NT2/D1 (cell line): Measurements from ENCODE around the gene LENG9.

Experiments used
- DNase-seq: peaks from one replicate; pipeline ENCODE4 v3.0.0-alpha.2; 2011; ENCODE audit warnings: low read depth, low spot score
- H3K27me3 ChIP-seq: 2 replicates; pipeline ENCODE4 v1.6.0; 2011; ENCODE audit warnings: mild to moderate bottlenecking; ENCODE audit not compliant: insufficient read length, insufficient read depth
- H3K36me3 ChIP-seq: 2 replicates; pipeline ENCODE4 v1.6.1; 2011; ENCODE audit warnings: mild to moderate bottlenecking, low read length, mixed read lengths; ENCODE audit not compliant: insufficient read depth, insufficient read length
- H3K4me1 ChIP-seq: 2 replicates; pipeline ENCODE4 v1.5.1; 2011; ENCODE audit not compliant: insufficient read depth, insufficient read length
- H3K4me3 ChIP-seq: 2 replicates; pipeline ENCODE4 v1.5.1; 2011; ENCODE audit warnings: low read depth; ENCODE audit not compliant: insufficient read length
- H3K9ac ChIP-seq: 2 replicates; pipeline ENCODE4 v1.6.0; 2011; ENCODE audit warnings: low read depth; ENCODE audit not compliant: insufficient read length
- H3K9me3 ChIP-seq: 2 replicates; pipeline ENCODE4 v1.5.1; 2011; ENCODE audit warnings: mild to moderate bottlenecking, low read length; ENCODE audit not compliant: insufficient read depth
- SUZ12 ChIP-seq: IDR thresholded peaks from 2 replicates; pipeline ENCODE4 v1.6.1; 2011; ENCODE audit not compliant: insufficient read length, insufficient read depth; ENCODE audit errors: extremely low read depth
- YY1 ChIP-seq: IDR thresholded peaks from 2 replicates; pipeline ENCODE4 v1.6.1; 2011; ENCODE audit not compliant: insufficient read length, insufficient read depth
- ZNF274 ChIP-seq: IDR thresholded peaks from 2 replicates; pipeline ENCODE4 v1.6.1; 2011; ENCODE audit warnings: mild to moderate bottlenecking, low read depth, low read length

LENG9 gene

DNA sequence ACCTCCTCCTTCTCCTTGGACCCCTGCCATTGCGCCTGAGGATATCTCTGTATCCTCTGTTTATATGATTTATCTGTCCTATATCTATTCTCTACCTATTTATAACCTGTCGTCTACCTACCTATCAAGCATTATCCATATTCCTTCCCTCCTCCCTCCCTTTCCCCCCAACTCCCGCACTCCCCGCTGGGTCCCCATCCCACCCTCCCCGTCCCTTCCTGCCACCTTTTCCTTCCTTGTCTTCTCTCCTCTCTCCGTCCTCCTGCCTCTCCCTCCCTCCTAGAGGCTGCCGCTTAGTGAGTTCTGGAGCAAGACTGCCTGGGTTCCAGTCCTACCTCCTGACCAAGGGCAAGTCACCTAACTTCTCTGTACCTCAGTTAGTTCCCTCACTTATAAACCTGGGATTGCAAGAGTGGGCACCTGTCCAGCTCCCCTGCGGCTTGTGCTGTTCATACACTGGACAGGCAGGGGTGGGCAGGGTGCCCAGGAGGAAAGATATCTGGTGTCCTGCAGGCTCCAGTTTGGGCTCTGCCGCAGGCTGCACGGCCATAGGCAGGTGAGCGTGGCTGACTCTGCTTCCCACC, 32.2 kb downstream of the LENG9 start:
- H3K4me1 ChIP-seq, result peaks cover 20% of the 10 kb centered on the region
- no peak overlapping the region for H3K4me3 ChIP-seq
- no peak for DNase-seq
- H3K9ac ChIP-seq, result no peak overlapping the region
- no peaks in the 10 kb centered on the region for H3K36me3 ChIP-seq
- TF ChIP-seq YY1 (no peak), SUZ12 (no peak), ZNF274 (no peak)
- H3K27me3 ChIP-seq, result no peaks in the 10 kb centered on the region
- no peaks in the 10 kb centered on the region for H3K9me3 ChIP-seq

DNA sequence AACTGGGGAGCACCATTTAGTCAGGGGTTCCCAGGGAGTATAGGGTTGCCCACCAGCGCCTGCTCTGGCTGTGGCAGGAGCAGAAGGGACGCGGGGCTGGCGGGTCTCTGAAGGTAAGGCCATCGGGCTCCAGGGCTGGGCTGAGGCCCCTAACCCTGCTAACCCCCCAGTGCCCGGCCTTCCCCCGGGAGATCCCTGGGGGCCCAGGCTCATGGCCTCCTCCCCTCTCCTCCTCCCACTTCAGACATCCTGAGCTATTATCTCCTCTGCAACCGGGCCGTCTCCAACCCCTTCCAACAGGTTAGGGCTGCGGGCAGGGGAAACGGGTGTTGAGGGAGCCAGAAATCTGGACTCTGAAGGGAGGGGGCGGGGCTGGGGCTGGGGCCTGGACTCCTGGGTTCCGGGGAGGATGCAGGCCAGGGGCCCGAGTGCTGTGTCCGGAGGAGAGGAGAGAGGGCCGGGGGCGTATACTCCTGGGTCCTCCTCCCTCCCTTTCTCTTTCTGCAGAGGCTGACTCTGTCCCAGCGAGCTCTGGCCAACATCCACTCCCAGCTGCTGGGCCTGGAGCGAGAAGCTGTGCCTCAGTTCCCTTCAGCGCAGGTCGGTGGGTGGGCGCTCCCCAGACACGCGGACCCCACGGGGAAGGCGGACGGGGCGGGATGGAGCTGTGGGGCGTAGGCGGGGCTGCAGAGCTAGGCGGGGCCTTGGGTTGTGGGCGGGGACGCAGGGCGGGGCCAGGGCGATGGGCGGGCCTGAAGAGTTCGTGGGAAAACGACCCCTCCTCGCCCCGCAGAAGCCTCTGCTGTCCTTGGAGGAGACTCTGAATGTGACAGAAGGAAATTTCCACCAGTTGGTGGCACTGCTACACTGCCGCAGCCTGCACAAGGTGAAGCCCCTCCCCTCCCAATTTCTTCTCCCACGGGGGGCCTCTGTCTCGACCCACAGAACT, 33.0 kb downstream of the LENG9 start:
- DNase-seq, result no peak
- no peak for TF ChIP-seq ZNF274
- no peak for TF ChIP-seq SUZ12
- no peak for TF ChIP-seq YY1
- H3K27me3 ChIP-seq, result no peaks in the 10 kb centered on the region
- H3K9ac ChIP-seq, result peak overlapping the region; percentile 61
- no peaks in the 10 kb centered on the region for H3K9me3 ChIP-seq
- peak overlapping the region; percentile 40 for H3K4me3 ChIP-seq
- peaks cover 22% of the 10 kb centered on the region for H3K4me1 ChIP-seq
- no peaks in the 10 kb centered on the region for H3K36me3 ChIP-seq

DNA sequence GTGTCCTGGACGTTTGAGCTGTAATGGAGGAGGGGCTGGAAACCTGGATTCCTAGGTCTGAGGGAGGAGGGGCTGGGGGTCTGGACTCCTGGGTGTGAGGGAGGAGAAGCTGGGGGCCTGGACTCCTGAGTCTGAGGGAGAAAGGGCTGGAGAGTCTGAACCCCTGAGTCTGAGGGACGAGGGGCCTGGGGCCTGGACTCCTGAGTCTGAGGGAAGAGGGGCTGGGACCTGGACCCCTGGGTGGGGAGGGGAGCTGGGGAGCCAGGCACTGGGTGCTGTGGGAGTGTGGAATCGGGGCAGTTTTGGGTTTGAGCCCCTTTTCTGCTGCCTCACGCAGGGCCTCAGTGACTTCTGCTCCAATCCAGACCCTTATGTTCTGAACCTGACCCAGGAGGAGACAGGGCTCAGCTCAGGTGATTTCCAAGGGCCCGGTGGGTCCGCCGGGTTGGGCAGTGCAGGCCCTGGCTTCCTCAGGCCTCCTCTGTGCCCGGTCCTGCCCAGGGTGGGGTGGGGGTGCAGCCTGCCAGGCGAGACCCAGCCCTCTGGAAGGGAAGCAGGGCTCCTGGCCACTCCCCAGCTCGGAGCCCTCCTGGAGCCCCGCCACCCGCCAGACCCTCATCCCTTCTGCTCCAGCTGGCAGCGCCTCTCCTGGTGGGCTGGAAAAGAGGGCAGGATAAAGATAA, 33.9 kb downstream of the LENG9 start:
- DNase-seq, result no peak
- Histone ChIP-seq H3K36me3 (no peaks in the 10 kb centered on the region), H3K9me3 (no peaks in the 10 kb centered on the region), H3K27me3 (no peaks in the 10 kb centered on the region), H3K9ac (peak overlapping the region; percentile 61), H3K4me1 (peaks cover 13% of the 10 kb centered on the region), H3K4me3 (no peak overlapping the region)
- no peak for TF ChIP-seq SUZ12
- no peak for TF ChIP-seq YY1
- no peak for TF ChIP-seq ZNF274

DNA sequence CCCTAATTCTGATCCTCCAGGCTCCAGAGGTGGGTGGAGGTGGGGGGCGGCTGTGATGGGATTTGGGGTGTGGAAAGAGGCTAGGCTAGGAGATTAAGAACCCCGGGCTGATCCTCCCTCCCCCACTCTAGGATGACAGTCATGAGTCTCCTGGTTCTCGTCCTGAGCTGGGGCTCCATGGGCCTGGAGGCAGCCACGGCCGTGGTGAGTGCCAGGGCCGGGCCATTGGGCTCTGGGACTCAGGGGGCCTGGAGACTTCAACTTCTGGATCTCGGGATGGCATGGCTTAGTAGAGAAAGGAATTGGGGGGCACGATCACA, 34.4 kb downstream of the LENG9 start:
- peaks cover 13% of the 10 kb centered on the region for H3K4me1 ChIP-seq
- TF ChIP-seq ZNF274 (no peak), SUZ12 (no peak), YY1 (no peak)

DNA sequence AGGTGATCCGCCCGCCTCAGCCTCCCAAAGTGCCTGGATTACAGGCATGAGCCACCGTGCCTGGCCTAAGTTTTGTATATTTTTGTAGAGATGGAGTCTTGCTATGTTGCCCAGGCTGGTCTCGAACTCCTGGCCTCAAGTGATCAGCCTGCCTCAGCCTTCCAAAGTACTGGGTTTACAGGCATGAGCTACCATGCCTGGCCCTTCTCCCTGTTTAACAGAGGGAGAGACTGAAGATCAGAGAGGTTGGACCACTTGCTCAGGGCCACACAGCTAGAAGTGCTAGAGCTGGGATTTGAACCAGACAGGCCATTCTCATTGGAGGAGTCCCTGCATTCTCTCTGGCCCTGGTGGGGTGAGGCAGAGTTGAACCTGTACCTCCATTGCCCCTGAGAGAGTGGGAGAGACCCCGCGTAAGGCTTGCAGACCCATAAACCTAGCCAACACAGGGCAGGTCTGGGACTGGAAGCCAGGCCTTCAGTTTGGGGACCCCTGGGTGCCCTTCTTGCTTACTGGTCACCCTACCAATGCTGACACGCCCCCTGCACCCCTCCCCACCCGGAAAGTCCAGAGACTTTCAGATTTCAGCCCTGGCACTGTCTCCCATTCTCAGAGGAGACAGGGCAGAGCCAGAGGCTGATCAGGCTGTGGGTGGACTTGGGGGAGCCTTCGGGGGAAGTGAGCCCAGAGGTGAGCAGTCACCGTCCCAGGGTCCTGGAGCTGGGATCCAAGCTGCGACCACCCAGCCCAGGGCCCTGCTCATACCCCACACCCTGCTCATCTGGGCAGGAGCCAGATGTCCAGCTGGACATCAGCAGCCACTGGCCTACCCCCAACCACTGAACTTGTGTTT, 35.0 kb downstream of the LENG9 start:
- no peaks in the 10 kb centered on the region for H3K36me3 ChIP-seq
- no peaks in the 10 kb centered on the region for H3K9me3 ChIP-seq
- no peak overlapping the region for H3K4me3 ChIP-seq
- DNase-seq, result no peak
- peaks cover 4% of the 10 kb centered on the region for H3K27me3 ChIP-seq
- no peak overlapping the region for H3K9ac ChIP-seq
- H3K4me1 ChIP-seq, result peaks cover 13% of the 10 kb centered on the region
- TF ChIP-seq YY1, result no peak
- no peak for TF ChIP-seq SUZ12
- TF ChIP-seq ZNF274, result no peak

More for the DNA sequence above, 34.4 kb downstream of the LENG9 start:
- Histone ChIP-seq H3K4me3 (no peak overlapping the region), H3K9ac (no peak overlapping the region), H3K9me3 (no peaks in the 10 kb centered on the region), H3K27me3 (peaks cover 3% of the 10 kb centered on the region), H3K36me3 (no peaks in the 10 kb centered on the region)
- DNase-seq, result no peak

DNA sequence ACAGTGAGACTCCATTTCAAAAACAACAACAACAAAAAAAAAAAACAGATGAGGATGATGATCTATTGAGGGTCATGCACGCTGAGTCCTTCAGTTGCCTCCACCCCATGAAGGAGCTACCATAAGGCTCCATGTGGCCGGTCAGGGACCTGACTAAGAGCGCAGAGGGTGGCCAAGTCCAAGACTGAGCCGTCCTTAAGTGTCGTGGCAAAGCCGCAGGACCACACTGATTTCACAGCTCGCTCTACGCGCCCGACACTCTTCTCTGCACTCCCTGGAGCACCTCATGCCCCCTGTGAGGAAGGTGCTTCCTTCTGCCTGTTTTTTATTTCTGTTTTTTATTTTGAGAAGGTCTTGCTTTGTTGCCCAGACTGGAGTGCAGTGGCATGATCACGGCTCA, 36.0 kb downstream of the LENG9 start:
- Histone ChIP-seq H3K27me3 (peaks cover 4% of the 10 kb centered on the region), H3K4me1 (peaks cover 13% of the 10 kb centered on the region), H3K4me3 (no peak overlapping the region), H3K36me3 (no peaks in the 10 kb centered on the region), H3K9me3 (no peaks in the 10 kb centered on the region), H3K9ac (no peak overlapping the region)
- no peak for DNase-seq
- no peak for TF ChIP-seq ZNF274
- TF ChIP-seq SUZ12, result no peak
- TF ChIP-seq YY1, result no peak
